GM19025 (cell line): Measurements from ENCODE around the gene ZNF292.
"Not testable (repeated sequence)": the region's sequence is repeated elsewhere in the genome, so short reads cannot be mapped to it uniquely, and the experiment has no call there.

Experiments used
- ATAC-seq: cut with Tn5 transposase; IDR thresholded peaks from one replicate; pipeline ENCODE4 v1.9.1; 2021; ENCODE audit warnings: mild to moderate bottlenecking, low read depth, moderate library complexity; ENCODE audit not compliant: unreplicated experiment

Gene ZNF292

GRCh38 chr6:87154993-87155841 lies at the start of gene ZNF292:
TSS of gene ZNF292 (plus strand) at chr6:87155565. CDS start at chr6:87155592, 27 bp downstream.
- ATAC-seq, result peak; percentile 68

DNA sequence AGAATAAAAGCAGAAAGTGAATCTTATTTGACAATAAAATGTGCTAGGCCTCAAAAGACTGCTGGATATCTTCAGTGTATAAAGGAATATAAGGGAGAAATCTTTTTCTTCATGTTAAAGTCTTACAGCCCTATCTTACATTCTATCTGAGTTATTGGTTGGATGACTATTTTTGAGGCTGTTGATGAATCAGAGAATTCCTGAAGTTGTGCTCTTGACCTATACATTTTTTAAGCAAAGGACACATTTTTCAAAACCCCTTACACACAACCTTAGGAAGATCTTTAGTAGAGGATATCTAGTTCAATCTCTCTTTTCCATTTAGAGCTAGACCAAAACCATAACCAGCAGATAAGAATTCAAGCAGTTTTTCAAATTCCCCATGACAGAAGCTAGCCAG lies 49.5 kb upstream of the ZNF292 start:
- no peak for ATAC-seq

- ATAC-seq, result no peak
Observed at GRCh38 chr6:87110636-87111035, 44.7 kb upstream of the ZNF292 start.

- ATAC-seq, result peak; percentile 86
Observed at GRCh38 chr6:87115402-87116135, 39.8 kb upstream of the ZNF292 start.

DNA sequence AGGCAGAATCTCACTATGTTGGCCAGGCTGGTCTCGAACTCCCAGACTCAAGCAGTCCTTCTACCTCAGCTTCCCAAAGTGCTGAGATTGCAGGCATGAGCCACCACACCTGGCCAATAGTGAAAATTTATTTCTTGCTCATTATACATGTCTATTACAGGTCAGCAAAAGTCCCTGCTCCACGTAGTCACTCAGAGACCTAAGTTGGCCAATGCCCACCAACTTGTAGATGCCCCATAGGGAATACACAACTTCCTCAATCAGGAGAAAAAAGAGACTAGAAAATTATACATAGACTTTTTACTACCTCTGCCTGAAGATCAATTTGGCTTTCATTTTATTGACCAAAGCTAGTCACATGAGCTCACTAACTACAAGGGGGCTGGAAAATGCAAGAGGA lies 38.4 kb upstream of the ZNF292 start:
- ATAC-seq, result no peak

DNA sequence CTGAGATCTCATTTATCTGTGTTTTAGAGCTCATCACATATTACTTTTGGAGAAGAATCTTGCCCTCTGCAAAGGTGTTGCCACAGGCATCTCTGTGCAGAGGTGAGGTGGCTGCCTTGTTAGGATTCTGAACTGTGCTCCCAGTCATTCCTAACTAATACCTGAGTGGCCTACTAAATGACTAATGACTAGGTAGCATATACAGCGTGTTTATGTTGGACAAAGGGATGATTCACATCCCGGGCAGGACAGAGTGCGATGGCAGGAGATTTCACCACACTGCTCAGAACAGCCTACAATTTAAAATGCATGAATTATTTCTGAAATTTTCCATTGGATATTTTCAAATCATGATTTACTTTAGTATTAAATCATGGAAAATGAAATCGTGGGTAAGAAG lies 37.3 kb upstream of the ZNF292 start:
- no peak for ATAC-seq

GRCh38 chr6:87122477-87122876 lies 32.9 kb upstream of the ZNF292 start:
- ATAC-seq, result no peak

GRCh38 chr6:87124074-87124473 lies 31.3 kb upstream of the ZNF292 start:
- ATAC-seq, result no peak

DNA sequence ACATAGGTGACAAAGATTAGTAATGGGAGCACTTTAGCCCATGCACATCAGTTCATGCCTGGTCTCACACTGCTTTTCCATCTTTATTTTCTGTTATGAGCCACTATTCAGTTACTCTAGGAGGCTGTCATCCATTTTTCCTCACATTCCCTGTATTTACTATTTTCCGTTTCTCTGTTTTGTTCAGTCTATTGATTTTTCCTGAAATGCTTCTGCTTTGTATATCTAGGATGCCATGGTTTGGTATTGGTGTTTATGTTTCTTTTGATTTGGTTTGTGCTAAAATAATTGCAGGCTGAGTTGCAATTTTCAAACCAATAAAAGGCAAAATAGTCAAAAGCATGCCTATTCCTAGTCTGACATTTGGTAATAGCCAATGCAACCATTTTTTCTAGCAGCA lies 28.9 kb upstream of the ZNF292 start:
- ATAC-seq, result no peak

- ATAC-seq, result no peak
Observed at GRCh38 chr6:87127737-87128136, 27.6 kb upstream of the ZNF292 start.

DNA sequence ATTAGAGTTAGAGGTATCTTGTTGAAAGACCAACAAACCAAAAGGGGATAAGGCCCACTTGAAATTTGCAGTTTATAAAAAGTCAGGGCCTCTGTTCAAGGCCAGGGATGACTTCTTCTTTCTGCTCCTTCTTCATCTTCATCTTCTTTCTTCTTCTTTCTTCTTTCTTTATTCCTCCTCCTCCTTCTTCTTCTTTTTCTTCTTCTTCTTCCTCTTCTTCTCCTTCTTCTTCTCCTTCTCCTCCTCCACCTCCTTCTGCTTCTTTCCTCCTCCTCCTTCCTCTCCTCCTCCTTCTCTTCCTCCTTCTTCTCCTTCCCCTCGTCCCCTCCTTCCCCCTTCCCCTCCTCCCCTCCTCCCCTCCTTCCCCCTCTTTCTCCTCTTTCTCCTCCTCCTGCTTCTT lies 18.4 kb upstream of the ZNF292 start:
- ATAC-seq, result no peak

- no peak for ATAC-seq
Observed at GRCh38 chr6:87139236-87139635, 16.1 kb upstream of the ZNF292 start.

GRCh38 chr6:87139927-87140326 lies 15.4 kb upstream of the ZNF292 start:
- not testable (repeated sequence) for ATAC-seq

DNA sequence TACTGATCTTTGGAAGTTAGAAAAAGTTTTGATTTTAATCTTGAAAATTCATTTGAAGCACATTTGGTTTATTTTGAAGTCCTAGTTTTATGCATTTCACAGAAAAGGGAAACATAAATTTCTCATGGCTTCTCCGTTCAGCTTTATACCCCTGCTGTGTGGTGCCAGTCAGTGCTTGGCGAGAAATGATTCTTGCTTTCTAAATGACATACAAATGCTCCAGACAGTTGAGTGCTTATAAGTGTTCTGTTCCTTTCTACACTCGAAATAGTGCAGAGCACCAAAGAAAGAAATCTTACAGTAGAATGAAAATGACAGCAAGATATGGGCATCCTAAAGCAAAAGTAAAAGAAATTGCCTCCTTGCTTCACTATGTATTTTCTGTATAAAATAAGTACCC lies 9.0 kb upstream of the ZNF292 start:
- peak; percentile 72 for ATAC-seq

- ATAC-seq, result no peak
Observed at GRCh38 chr6:87150406-87150805, 5.0 kb upstream of the ZNF292 start.

- ATAC-seq, result no peak
Observed at GRCh38 chr6:87151471-87151780, 3.9 kb upstream of the ZNF292 start.

- peak; percentile 33 for ATAC-seq
Observed at GRCh38 chr6:87151781-87152525, 3.4 kb upstream of the ZNF292 start.

GRCh38 chr6:87152526-87152955 lies 2.8 kb upstream of the ZNF292 start:
- ATAC-seq, result no peak

DNA sequence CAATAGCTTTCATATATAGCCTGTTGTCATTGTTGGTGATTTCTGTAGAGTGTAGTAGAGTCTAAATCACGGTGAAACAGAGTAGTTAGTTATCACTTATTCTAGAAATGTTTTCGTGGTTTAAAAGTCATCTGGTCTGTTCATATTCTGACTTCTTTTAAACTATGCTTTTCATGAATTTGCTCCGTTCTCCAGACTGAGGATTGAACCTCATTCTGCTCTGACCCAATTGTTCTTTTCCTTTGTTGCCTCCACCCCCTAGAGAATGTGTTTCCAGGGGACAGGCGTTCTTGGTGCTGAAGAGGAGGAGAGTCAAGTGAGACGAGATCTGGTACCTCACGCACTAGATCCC lies 748 bp upstream of the ZNF292 start:
- ATAC-seq, result no peak

- ATAC-seq, result peak; percentile 0
Observed at GRCh38 chr6:87155842-87156815, 764 bp downstream of the ZNF292 start.
